Measurements from ENCODE around the gene PI3.
A peak's percentile ranks its signal among the peaks of the same experiment; 100 is the strongest.
"Not testable (repeated sequence)": the region's sequence is repeated elsewhere in the genome, so short reads cannot be mapped to it uniquely, and the experiment has no call there.

Gene PI3

GRCh38 chr20:45152405-45152804 lies 22.3 kb upstream of the PI3 start:
- DNase-seq (ENCODE audit: low read depth): no peak
- no peak overlapping the region for H3K4me3 ChIP-seq (ENCODE audit: low read length)
- no peak for TF ChIP-seq CTCF (IDR thresholded peaks at IDR 0.05; ENCODE audit: insufficient read depth, low read depth, low read length, missing control alignments)

GRCh38 chr20:45153147-45153546 lies 21.6 kb upstream of the PI3 start:
- DNase-seq (ENCODE audit: low read depth): no peak
- no peak for TF ChIP-seq CTCF (IDR thresholded peaks at IDR 0.05; ENCODE audit: insufficient read depth, low read depth, low read length, missing control alignments)
- H3K4me3 ChIP-seq (ENCODE audit: low read length): no peak overlapping the region

DNA sequence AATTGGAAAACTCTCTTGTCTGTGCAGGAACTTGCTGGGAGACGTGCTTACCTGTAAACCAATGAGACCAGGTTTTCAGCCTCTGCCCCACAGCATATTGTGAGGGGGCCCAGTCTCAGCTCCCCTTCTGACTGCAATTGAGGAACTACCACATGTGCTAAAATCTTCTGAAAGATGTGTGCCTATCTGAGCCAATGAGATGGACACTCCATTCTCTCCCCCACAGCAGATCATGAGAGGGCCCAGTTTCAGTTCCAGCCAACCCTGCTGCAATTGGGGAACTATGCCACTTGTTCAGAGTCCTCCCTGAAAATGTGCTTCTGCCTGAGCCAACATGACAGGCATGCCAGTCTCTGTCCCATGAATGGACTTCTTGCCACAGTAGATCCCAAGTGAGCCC lies 20.9 kb upstream of the PI3 start:
- no peak for TF ChIP-seq CTCF (IDR thresholded peaks at IDR 0.05; ENCODE audit: insufficient read depth, low read depth, low read length, missing control alignments)
- no peak overlapping the region for H3K4me3 ChIP-seq (ENCODE audit: low read length)
- DNase-seq (ENCODE audit: low read depth): no peak

DNA sequence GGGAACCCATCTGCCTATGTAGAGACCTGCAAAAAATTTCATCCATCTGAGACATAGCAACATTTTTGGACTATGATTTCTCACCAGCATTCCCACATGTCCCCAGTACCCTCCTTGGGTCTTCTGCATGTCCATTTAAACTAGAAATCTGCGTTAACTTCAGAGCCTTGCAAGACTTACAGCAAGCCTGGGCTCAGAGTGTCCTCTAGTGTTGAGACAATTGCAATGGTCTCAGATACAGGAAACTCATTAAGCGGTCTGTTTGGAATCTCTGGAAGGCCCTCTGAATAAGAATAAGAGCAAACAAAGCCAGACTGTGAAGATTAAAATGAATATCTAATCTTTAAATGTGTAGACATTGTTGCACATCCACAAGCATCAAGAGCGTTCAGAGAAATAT lies 20.5 kb upstream of the PI3 start:
- no peak overlapping the region for H3K4me3 ChIP-seq (ENCODE audit: low read length)
- peak; percentile 13 for TF ChIP-seq CTCF (IDR thresholded peaks at IDR 0.05; ENCODE audit: insufficient read depth, low read depth, low read length, missing control alignments)
- no peak for DNase-seq (ENCODE audit: low read depth)

- not testable (repeated sequence) for DNase-seq (ENCODE audit: low read depth); H3K4me3 ChIP-seq (ENCODE audit: low read length)
Observed at GRCh38 chr20:45154794-45155193, 19.9 kb upstream of the PI3 start.

DNA sequence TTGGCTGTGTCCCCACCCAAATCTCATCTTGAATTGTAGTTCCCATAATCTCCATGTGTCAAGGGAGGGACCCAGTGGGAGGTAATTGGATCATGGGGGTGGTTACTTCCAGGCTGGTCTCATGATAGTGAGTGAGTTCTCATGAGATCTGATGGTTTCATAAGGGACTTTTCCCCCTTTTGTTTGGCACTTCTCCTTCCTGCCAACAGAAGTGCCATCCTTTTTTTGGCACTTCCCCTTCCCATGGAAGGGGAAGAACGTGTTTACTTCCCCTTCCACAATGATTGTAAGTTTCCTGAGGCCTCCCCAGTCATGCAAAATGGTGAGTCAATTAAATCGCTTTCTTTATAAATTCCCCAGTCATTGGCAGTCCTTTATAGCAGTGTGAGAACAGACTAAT lies 18.0 kb upstream of the PI3 start:
- DNase-seq (ENCODE audit: low read depth): no peak
- no peak for TF ChIP-seq CTCF (IDR thresholded peaks at IDR 0.05; ENCODE audit: insufficient read depth, low read depth, low read length, missing control alignments)
- no peak overlapping the region for H3K4me3 ChIP-seq (ENCODE audit: low read length)

DNA sequence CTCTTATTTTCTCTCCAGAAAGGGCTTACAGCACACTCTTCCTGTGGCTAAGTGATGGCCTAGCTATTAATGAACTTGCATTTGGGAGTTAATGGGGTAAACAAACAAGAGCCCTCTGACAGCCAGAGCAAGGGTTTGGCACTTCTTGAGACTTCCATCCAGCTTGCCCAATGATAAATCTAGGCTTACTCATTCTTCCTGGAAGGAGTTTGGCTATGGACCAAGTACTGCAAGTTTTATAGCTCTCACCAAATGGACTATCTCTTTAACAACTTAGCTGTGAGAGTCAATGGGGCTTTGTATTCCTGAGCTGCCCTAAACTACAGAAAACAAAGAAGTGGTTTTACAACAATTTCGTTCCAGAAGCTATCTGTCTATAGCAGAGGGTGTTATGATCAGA lies 16.7 kb upstream of the PI3 start:
- DNase-seq (ENCODE audit: low read depth): peak; percentile 85
- TF ChIP-seq CTCF (IDR thresholded peaks at IDR 0.05; ENCODE audit: insufficient read depth, low read depth, low read length, missing control alignments): no peak
- H3K4me3 ChIP-seq (ENCODE audit: low read length): no peak overlapping the region

Data from epithelial cell of esophagus (primary cell).